ENCODE results near the gene CCDC85A.

Gene CCDC85A

DNA sequence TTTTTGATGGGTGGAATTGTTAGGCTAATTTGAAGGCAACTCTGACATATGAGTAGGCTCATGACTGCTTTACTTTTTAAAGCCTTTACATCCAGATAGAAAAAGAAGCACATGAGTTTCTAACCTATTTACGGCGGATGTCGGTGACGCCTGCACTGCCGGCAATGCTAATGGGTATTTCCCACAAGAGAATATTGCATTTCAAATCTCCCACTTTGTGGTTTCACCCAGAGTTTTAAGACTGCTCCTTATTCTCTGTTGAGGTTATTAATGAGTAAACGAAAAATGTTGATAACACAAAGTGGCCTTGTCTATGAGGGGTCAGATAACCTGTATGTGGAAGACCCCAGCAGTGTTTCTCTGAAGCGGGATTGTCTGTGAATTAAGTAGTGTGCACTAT lies 14.0 kb downstream of the CCDC85A start:
- H3K4me2 ChIP-seq (ENCODE audit: low read length): no peak overlapping the region
- H3K4me1 ChIP-seq (ENCODE audit: control insufficient read depth, insufficient read depth, low read length): peaks cover 29% of the 10 kb centered on the region
- no peaks in the 10 kb centered on the region for H3K9me3 ChIP-seq (replicated peaks; ENCODE audit: low read length)
- no peak overlapping the region for H3K4me3 ChIP-seq (ENCODE audit: low read length)
- peaks cover 21% of the 10 kb centered on the region for H3K36me3 ChIP-seq (ENCODE audit: insufficient read depth, low read length)
- H3K9ac ChIP-seq (ENCODE audit: low read depth, low read length): no peak overlapping the region
- no peaks in the 10 kb centered on the region for H3K27me3 ChIP-seq (ENCODE audit: control insufficient read depth, insufficient read depth, low read length)

DNA sequence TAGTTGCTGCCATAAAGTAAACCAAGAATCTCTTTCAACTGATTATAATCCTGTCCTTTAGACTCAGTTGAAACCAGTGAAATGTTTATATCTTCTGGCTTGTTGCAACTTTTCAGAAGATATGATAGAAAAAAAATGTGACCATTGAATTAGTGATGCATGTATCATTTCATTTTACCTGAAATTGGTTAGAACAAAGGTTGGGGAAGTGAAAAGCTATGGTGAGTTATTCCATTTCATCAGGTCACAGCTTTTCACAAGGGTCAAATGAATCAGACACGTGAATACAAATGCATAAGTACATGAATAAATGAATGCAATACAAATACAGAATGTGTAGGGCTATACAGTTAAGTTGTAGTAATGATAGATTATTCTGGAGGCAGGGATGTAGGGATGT lies 15.1 kb downstream of the CCDC85A start:
- H3K4me3 ChIP-seq (ENCODE audit: low read length): no peak overlapping the region
- no peak overlapping the region for H3K4me2 ChIP-seq (ENCODE audit: low read length)
- H3K4me1 ChIP-seq (ENCODE audit: control insufficient read depth, insufficient read depth, low read length): peaks cover 29% of the 10 kb centered on the region
- no peaks in the 10 kb centered on the region for H3K9me3 ChIP-seq (replicated peaks; ENCODE audit: low read length)
- H3K27me3 ChIP-seq (ENCODE audit: control insufficient read depth, insufficient read depth, low read length): no peaks in the 10 kb centered on the region
- H3K9ac ChIP-seq (ENCODE audit: low read depth, low read length): no peak overlapping the region
- H3K36me3 ChIP-seq (ENCODE audit: insufficient read depth, low read length): peaks cover 9% of the 10 kb centered on the region

DNA sequence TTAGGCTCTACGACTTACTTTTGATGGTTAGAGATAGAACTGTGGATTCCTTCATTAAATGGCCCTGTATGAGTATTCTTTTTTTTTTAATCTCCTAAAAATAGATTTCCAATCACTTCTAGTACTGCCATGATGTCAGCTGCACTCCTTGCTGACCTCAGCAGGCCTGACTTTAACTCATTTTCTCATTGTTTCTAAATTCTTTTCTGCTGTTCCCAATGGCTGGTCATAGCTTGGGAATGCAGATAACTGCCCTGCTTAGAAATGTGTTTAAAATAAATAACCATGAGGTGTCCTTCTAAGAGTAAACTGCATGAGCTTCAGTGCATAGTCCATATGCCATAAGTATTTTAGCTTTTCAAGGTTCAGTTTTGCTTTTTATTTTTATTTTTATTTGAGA lies 15.7 kb downstream of the CCDC85A start:
- Histone ChIP-seq H3K4me1 (ENCODE audit: control insufficient read depth, insufficient read depth, low read length) (peaks cover 28% of the 10 kb centered on the region), H3K9ac (ENCODE audit: low read depth, low read length) (peak overlapping the region; percentile 33), H3K4me2 (ENCODE audit: low read length) (no peak overlapping the region), H3K9me3 (replicated peaks; ENCODE audit: low read length) (no peaks in the 10 kb centered on the region), H3K36me3 (ENCODE audit: insufficient read depth, low read length) (peaks cover 6% of the 10 kb centered on the region), H3K27me3 (ENCODE audit: control insufficient read depth, insufficient read depth, low read length) (no peaks in the 10 kb centered on the region), H3K4me3 (ENCODE audit: low read length) (no peak overlapping the region)

DNA sequence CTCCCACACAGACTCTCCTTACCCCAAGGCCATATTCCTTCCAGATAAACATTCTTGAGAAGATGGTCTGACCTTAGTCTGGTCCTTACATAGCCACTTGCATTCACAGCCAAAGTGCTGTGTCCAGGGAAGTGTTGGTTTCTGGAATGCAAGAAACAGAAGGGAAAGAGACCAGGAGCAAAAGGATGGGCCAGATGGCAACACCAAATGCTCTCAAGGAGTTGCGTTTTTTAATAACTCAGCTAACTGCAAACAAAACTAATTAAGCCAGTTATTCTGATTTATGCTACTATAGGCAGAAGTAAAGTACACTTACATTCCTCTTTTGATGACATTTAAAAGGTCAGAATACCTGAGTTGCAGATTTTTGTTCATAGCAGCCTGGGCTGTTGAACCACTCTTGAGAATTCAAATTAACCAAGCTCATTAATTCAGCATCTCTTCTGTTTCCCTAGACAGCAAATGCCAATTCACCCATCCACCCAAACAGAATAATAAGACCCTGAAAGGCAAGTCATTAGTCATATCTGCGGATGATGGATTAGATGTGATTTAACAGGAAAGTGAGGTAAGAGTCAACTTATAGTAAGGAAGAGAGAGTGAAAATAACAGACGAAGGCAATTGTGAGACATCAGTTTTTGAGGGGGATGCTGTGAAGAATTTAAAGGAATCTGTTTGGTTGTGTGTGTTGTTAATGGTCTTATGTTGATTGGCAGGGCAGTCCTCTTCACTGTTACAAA lies 18.8 kb downstream of the CCDC85A start:
- Histone ChIP-seq H3K4me3 (ENCODE audit: low read length) (no peak overlapping the region), H3K4me2 (ENCODE audit: low read length) (no peak overlapping the region), H3K4me1 (ENCODE audit: control insufficient read depth, insufficient read depth, low read length) (peaks cover 31% of the 10 kb centered on the region), H3K27me3 (ENCODE audit: control insufficient read depth, insufficient read depth, low read length) (no peaks in the 10 kb centered on the region), H3K36me3 (ENCODE audit: insufficient read depth, low read length) (peaks cover 14% of the 10 kb centered on the region), H3K9me3 (replicated peaks; ENCODE audit: low read length) (no peaks in the 10 kb centered on the region), H3K9ac (ENCODE audit: low read depth, low read length) (no peak overlapping the region)

DNA sequence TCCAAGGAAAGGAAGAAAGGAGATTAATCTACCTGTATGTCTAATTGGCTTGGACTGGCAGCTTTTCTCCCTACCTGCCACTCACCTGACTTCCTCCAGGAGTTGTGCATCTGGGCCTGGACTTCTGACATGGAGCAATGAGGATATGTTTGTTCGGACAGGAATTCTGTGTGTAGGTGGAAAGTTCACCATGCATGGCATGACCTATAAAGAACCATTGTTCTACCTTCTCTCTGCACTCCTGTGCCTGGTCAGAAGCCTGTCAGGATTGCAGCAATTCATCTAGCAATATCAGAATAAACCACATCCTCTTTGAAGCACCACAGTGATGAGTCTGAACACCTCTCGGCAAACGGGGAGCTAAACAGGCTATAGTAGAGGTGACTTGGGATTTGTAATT lies 20.8 kb downstream of the CCDC85A start:
- Histone ChIP-seq H3K9ac (ENCODE audit: low read depth, low read length) (no peak overlapping the region), H3K4me3 (ENCODE audit: low read length) (no peak overlapping the region), H3K4me2 (ENCODE audit: low read length) (no peak overlapping the region), H3K9me3 (replicated peaks; ENCODE audit: low read length) (no peaks in the 10 kb centered on the region), H3K4me1 (ENCODE audit: control insufficient read depth, insufficient read depth, low read length) (peaks cover 41% of the 10 kb centered on the region), H3K27me3 (ENCODE audit: control insufficient read depth, insufficient read depth, low read length) (no peaks in the 10 kb centered on the region), H3K36me3 (ENCODE audit: insufficient read depth, low read length) (peaks cover 21% of the 10 kb centered on the region)

DNA sequence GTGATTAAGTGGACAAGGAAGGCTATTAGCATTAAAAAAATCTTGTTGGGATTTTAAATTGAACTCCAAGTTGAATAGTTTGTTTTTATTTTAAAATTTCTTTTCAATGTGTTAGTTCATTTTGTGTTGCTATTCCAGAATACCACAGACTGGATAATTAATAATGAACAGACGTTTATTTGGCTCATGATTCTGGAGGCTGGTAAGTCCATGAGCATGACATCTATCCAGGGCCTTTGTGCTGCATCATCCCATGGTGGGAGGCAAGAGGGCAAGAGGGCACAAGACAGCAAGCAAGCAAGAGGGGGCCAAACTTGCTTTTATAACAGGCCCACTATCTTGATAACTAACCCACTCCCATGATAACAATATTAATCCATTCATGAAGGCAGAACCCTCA lies 22.5 kb downstream of the CCDC85A start:
- Histone ChIP-seq H3K27me3 (ENCODE audit: control insufficient read depth, insufficient read depth, low read length) (no peaks in the 10 kb centered on the region), H3K4me3 (ENCODE audit: low read length) (no peak overlapping the region), H3K4me1 (ENCODE audit: control insufficient read depth, insufficient read depth, low read length) (peaks cover 50% of the 10 kb centered on the region), H3K9ac (ENCODE audit: low read depth, low read length) (no peak overlapping the region), H3K4me2 (ENCODE audit: low read length) (no peak overlapping the region), H3K36me3 (ENCODE audit: insufficient read depth, low read length) (peaks cover 21% of the 10 kb centered on the region), H3K9me3 (replicated peaks; ENCODE audit: low read length) (no peaks in the 10 kb centered on the region)

DNA sequence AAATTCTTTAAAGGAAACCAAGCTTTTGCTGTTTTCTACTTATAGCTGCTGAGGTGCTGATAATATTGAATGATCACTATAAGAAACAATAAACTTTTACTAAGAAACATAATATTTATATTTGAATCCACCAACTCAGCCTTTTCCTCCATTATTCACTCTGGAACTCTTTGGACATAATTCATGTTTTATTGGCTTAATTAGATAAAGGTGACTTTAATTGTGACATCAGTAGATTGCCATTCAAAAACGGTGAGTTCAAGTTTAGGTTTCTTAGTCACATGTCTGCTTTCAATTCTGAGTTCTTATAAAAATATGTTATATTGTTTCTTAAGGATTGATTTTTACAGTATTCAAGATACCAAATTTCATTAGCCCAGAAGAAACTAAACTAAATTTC lies 24.0 kb downstream of the CCDC85A start:
- no peak overlapping the region for H3K9ac ChIP-seq (ENCODE audit: low read depth, low read length)
- H3K4me2 ChIP-seq (ENCODE audit: low read length): no peak overlapping the region
- H3K4me1 ChIP-seq (ENCODE audit: control insufficient read depth, insufficient read depth, low read length): peaks cover 61% of the 10 kb centered on the region
- H3K4me3 ChIP-seq (ENCODE audit: low read length): no peak overlapping the region
- H3K36me3 ChIP-seq (ENCODE audit: insufficient read depth, low read length): peaks cover 21% of the 10 kb centered on the region
- H3K9me3 ChIP-seq (replicated peaks; ENCODE audit: low read length): no peaks in the 10 kb centered on the region
- H3K27me3 ChIP-seq (ENCODE audit: control insufficient read depth, insufficient read depth, low read length): no peaks in the 10 kb centered on the region

DNA sequence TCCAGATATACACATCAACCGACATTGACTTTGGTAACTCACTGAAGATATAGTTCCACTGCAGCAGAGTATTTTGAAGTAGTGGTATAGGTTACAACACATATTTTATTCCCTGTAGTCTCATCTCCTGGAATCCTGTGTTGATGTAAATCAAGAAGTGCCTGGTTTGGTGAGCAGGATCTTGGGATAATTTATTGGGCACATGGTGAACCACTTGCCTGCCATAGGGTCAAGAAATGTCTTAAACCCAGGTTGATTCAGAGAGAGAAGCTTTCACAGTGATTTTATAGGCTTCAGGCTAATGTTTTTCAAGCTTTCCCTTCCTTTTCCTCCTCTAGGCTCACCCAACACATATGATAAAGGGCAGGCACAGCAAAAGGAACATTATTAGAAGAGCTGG lies 24.6 kb downstream of the CCDC85A start:
- Histone ChIP-seq H3K9me3 (replicated peaks; ENCODE audit: low read length) (no peaks in the 10 kb centered on the region), H3K9ac (ENCODE audit: low read depth, low read length) (no peak overlapping the region), H3K4me3 (ENCODE audit: low read length) (no peak overlapping the region), H3K36me3 (ENCODE audit: insufficient read depth, low read length) (peaks cover 21% of the 10 kb centered on the region), H3K27me3 (ENCODE audit: control insufficient read depth, insufficient read depth, low read length) (no peaks in the 10 kb centered on the region), H3K4me2 (ENCODE audit: low read length) (no peak overlapping the region), H3K4me1 (ENCODE audit: control insufficient read depth, insufficient read depth, low read length) (peaks cover 61% of the 10 kb centered on the region)

DNA sequence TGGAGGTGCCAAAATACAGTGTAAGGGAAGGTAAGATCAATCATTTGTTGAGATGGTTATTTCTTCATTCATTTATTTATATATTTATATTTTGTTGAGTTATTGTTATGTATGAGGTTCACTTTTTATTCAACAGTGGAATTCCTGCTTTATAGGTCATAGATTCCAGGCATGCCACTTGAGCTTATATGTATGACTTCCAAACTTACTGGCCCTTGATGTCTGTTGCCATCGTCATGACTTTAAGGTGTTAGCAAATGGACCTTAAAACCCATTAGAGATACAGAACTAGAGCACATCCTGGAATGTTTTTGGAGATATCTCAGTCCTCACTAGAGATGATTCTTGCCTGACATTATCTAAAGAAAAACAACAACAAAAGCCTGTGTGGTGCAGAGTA lies 25.9 kb downstream of the CCDC85A start:
- H3K4me3 ChIP-seq (ENCODE audit: low read length): no peak overlapping the region

DNA sequence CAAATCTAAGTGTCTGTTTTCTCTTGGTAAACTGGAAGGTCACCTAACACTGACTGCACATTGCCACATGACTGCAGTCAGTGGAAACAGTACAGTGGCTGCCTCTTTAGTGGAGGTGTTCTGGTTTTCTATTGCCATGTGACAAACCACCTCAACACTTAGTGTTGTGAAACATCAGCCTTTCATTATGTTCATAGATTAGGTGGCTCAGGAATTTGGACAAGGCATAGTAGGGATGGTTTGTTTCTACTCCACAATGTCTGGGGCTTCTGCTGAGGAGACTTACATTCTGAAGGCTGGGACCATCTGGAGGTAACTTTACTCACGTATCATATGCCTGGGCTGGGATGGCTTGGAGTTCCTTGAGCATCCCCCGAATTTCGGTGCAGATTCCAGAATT lies 26.5 kb downstream of the CCDC85A start:
- Histone ChIP-seq H3K9ac (ENCODE audit: low read depth, low read length) (no peak overlapping the region), H3K9me3 (replicated peaks; ENCODE audit: low read length) (no peaks in the 10 kb centered on the region), H3K27me3 (ENCODE audit: control insufficient read depth, insufficient read depth, low read length) (no peaks in the 10 kb centered on the region), H3K4me1 (ENCODE audit: control insufficient read depth, insufficient read depth, low read length) (peaks cover 61% of the 10 kb centered on the region), H3K36me3 (ENCODE audit: insufficient read depth, low read length) (peaks cover 14% of the 10 kb centered on the region), H3K4me2 (ENCODE audit: low read length) (no peak overlapping the region), H3K4me3 (ENCODE audit: low read length) (no peak overlapping the region)

More for the DNA sequence above, 25.9 kb downstream of the CCDC85A start:
- no peaks in the 10 kb centered on the region for H3K27me3 ChIP-seq (ENCODE audit: control insufficient read depth, insufficient read depth, low read length)
- H3K4me2 ChIP-seq (ENCODE audit: low read length): no peak overlapping the region
- peaks cover 61% of the 10 kb centered on the region for H3K4me1 ChIP-seq (ENCODE audit: control insufficient read depth, insufficient read depth, low read length)
- H3K9me3 ChIP-seq (replicated peaks; ENCODE audit: low read length): no peaks in the 10 kb centered on the region
- peaks cover 17% of the 10 kb centered on the region for H3K36me3 ChIP-seq (ENCODE audit: insufficient read depth, low read length)
- H3K9ac ChIP-seq (ENCODE audit: low read depth, low read length): no peak overlapping the region

DNA sequence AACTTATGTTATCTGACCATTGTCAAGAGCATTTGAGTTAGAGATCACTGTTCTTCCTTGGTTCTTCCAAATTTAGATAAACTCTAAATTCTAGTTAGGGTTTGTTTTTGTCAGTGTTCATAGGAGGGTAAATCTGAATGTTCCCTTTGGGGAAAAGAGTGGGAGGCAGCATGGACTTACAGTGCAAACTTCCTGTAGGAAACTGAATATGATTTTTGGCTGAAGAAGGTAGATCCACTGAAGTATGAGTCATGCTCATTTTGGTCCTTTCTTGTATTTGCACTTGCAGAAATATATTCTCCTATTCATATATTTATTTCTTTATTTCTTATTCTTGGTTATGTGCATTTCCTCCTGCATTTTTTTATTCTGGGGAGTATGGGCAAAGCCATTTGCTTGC lies 27.3 kb downstream of the CCDC85A start:
- H3K4me1 ChIP-seq (ENCODE audit: control insufficient read depth, insufficient read depth, low read length): peaks cover 56% of the 10 kb centered on the region

DNA sequence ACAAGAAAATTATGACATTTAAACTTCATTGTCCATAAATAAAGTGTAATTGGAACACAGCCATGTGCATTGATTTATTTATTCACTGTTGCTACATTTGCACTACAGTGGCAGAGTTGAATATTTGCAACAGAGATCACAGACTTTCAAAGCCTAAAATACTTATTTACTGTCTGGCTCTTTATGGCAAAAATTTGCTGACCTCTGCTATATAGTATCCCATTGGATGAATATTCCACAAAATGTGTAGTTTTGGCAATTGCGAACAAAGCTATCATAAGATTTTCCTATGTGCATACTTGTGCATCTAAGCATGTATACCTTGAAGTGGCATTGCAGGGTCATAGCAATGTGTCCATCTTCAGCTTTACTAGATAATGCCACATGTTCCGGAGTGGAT lies 32.1 kb downstream of the CCDC85A start:
- Histone ChIP-seq H3K27me3 (ENCODE audit: control insufficient read depth, insufficient read depth, low read length) (no peaks in the 10 kb centered on the region), H3K4me1 (ENCODE audit: control insufficient read depth, insufficient read depth, low read length) (peaks cover 14% of the 10 kb centered on the region), H3K9ac (ENCODE audit: low read depth, low read length) (no peak overlapping the region), H3K9me3 (replicated peaks; ENCODE audit: low read length) (no peaks in the 10 kb centered on the region), H3K36me3 (ENCODE audit: insufficient read depth, low read length) (no peaks in the 10 kb centered on the region), H3K4me3 (ENCODE audit: low read length) (no peak overlapping the region), H3K4me2 (ENCODE audit: low read length) (no peak overlapping the region)

More for the DNA sequence above, 27.3 kb downstream of the CCDC85A start:
- Histone ChIP-seq H3K9me3 (replicated peaks; ENCODE audit: low read length) (no peaks in the 10 kb centered on the region), H3K4me3 (ENCODE audit: low read length) (no peak overlapping the region), H3K4me2 (ENCODE audit: low read length) (peak overlapping the region; percentile 35), H3K27me3 (ENCODE audit: control insufficient read depth, insufficient read depth, low read length) (no peaks in the 10 kb centered on the region), H3K9ac (ENCODE audit: low read depth, low read length) (no peak overlapping the region), H3K36me3 (ENCODE audit: insufficient read depth, low read length) (peaks cover 10% of the 10 kb centered on the region)
